ENCODE data around the gene ADORA2B.

DNA sequence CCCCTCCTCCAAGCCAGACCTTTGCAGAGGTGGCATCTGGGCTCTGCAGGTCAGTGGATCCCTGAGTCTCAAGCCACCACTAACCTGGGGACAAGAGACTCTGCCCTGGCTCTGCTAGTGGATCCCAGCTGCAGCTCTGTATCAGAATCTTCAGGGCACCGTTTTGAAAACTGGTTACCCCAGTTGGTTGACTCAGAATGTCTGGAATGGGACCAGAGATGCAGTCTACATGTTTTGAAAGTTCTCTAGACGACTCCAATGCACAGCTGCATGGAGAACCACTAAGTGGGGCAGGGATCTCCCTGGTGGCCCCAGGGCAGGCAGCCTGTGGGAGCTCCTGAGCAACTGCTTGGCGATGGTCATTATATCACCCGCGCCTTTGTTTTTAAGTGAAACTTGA is 34.1 kb upstream of the ADORA2B start:
- TF ChIP-seq, protein P1, sequence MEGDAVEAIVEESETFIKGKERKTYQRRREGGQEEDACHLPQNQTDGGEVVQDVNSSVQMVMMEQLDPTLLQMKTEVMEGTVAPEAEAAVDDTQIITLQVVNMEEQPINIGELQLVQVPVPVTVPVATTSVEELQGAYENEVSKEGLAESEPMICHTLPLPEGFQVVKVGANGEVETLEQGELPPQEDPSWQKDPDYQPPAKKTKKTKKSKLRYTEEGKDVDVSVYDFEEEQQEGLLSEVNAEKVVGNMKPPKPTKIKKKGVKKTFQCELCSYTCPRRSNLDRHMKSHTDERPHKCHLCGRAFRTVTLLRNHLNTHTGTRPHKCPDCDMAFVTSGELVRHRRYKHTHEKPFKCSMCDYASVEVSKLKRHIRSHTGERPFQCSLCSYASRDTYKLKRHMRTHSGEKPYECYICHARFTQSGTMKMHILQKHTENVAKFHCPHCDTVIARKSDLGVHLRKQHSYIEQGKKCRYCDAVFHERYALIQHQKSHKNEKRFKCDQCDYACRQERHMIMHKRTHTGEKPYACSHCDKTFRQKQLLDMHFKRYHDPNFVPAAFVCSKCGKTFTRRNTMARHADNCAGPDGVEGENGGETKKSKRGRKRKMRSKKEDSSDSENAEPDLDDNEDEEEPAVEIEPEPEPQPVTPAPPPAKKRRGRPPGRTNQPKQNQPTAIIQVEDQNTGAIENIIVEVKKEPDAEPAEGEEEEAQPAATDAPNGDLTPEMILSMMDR (IDR thresholded peaks at IDR 0.05): no peak
- no peak for TF ChIP-seq EZH2phosphoT487 (IDR thresholded peaks at IDR 0.05)

Data from neural progenitor cell (in vitro differentiated cells).